ENCODE data around the gene TMEM131L.

The TMEM131L gene

DNA sequence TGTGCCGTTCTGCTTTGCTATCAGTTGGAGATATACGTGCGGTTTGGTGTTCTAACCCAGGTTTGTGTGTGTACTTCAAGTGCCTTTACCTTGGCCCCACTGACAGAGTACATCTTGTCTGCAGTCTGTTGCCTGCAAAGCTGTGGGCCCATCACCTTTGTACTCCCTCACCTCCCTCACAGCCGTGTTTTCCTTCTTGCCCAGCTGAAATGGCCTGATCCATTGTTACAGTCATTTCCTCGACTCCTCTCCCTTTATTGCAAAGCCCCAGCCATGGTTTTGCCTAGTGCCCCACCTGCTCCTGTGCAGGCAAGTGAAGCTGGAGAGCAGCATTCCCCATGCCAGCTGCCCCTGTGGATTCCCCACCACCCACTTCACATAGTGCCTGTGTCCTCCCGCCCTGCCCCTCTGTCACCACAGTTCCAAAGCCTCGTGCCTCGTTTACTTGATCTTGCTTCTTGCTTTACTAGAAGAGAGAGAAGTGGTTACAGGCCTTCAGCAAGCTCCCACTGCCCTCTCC, 162.7 kb downstream of the TMEM131L start:
- no peak for DNase-seq

DNA sequence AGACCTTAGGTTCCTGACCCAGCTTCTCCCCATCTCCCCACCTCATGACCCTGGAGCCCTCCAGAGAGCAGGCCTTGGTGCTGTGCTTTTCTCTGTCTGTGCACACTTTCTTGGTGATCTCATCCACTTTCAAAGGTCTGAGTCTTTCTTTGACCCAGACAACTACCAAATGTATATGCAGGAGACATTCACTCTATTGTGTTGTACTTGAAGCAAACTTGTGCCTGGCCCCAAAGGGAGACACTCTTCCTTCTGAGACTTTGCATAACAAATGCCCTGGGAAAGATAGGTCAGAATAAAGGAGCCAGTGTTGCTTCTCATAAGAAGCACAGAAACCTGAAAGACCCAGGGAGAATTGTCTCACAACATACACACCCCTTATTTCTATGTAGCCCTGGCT, 163.6 kb downstream of the TMEM131L start:
- DNase-seq = no peak

DNA sequence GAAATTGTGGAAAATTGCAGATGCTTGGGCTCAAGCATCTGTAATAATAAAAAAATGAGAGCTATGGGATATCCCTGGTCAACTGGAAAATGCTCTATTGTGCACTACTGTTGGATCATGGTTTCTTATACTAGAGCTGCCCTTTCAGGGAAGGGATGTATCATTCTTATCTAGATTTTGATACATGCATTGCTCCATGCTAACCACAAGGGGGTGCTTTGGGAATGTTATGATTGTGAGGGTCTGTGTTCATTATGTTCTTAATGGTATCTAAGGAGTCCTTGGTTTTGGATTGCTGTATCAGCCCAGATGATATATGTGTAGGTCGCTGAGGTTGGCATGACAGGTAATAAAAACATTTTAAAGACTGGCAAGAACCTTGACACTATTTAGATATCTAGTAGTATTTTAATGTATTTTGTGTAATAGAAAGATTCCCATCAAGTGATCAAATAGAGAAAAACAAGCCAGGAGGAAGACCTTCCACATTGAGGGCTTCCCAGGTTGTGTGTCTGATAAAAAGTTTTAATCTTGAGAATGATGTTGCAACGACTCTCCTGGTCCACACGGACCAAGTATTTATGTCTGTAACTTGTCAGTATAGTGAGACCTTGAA, 168.7 kb downstream of the TMEM131L start:
- no peak for DNase-seq

DNA sequence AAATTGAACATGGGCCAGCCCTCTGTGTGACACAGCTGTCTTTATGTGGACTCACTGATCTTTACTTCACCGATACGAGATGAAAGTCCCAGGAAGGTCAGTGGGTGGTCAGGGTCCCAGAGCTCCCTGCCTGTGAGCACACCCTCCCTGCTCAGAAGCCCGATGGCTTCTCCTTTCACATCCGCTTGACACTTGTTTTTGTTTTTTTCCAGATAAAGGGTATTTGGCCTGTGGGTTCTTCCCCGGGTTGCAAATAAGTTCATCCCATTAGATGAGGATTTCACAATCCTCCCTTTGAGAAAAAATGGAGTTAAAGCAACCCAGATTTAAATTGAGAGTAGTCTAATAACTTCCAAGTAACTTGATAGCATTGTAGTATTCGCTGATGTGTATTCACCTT, 169.7 kb downstream of the TMEM131L start:
- DNase-seq = no peak

DNA sequence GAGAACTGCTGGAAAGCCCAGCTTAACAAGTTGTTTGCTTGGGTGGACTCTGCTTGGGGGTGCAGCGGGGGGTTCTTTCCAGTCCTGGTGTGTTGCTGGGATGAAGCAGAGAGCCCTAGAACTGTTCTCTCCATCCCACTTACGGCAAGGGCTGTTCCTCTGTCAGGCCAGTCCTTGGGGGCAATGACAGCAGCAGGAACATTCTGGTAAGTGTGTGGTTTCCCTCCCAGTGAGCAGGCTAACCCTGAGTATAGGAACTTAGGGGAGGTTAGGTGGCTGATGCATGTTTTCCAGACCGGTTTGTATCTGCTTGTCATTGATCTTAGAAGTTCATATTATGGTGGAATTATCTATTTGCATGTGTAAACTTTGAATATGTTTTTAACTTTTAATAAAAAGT, 171.0 kb downstream of the TMEM131L start:
- DNase-seq = no peak

DNA sequence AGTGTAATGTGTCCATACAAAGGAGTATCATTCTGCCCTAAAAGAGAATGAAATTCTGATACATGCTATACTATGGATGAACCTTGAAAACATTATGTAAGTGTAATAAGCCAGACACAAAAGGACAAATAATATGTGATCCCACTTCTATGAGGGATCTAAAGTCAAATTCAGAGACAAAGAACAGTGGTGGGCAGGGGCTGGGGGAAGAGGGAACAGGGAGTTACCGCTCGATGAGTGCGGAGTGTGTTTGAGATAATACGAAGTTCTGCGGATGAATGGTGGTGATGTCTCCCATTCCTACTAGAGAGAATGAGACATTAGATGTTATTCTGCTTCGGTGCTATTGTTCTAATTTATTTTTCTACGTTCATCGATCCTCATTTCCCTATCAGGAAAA, 171.9 kb downstream of the TMEM131L start:
- DNase-seq = no peak

DNA sequence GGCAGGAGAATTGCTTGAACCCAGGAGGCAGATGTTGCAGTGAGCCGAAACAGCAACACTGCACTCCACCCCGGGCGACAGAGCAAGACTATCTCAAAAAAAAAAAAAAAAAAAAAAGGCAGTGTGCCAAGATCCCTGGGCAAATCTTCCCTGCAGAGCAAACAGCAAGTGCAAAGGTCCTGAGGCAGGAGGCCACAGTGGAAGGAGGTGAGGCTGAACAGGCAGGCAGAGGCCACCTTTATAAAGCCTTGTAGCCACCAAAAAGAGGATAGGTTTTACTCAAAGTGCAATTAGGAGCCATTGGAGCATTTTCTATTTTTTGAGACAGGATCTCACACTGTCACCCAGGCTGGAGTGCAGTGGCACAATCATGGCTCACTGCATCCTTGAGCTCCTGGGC, 172.8 kb downstream of the TMEM131L start:
- no peak for DNase-seq

DNA sequence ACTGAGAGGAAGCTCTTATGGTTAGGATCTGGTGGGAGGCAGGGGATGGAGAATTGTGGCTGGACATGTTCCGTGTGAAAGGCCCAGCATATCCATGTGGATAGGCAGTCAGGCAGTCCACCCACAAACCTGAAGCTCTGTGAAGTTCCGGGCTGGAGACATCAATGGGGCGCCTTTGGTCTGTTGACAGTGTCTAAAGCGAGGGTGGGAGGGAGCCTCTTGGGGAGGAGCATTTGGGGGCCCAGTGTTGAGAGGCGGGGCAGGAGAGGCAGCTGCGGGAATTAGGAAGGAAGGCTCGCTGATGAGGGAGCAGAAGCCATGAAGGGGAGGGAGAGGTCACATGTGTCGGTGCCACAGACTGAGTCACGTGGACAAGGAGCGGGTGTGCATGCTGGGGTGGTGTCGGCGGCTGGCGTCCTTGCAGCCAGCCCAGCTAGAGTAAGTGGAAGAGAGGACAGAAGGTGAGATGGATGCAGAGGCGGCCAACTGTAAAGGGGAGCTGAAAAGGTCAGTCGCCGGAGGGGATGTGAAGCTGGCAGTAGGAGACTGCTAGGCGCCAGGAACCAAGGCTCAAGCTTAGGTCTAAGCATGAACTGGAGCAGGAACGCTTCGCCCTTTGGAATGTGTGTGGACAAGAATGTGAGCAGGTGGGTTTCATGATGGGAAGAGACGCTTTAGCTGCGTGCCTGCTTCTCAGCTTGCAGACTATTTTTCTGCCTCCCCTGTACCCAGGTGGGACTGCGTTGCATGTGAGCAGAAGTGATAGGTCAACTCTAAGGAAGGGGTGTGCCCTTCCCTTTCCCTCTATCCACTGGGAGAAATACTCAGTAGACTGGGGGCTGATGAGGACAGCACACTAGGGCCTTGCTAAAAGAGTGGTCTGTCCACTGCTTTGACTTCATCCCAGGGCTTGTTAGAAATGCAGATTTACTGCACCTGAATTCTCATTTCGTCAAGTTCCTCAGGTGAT, 174.0 kb downstream of the TMEM131L start:
- DNase-seq = no peak

DNA sequence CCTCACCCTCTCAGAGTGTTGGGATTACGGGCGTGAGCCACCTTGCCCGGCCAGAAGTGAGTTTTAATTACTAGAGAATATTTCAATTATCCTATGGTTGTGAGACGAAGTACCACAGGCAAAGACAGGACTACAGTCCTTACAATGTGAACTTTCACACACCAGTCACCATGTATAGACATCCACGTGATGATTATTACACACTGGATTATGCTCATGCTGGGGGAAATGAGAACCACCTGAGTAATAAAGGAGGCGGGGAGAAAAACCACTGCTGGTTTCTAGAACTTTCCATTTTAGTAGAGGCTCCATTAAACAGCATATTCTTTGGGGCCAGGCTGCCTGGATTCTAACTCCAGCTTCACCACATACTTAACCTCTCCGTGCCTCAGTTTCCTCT, 175.4 kb downstream of the TMEM131L start:
- DNase-seq = no peak

DNA sequence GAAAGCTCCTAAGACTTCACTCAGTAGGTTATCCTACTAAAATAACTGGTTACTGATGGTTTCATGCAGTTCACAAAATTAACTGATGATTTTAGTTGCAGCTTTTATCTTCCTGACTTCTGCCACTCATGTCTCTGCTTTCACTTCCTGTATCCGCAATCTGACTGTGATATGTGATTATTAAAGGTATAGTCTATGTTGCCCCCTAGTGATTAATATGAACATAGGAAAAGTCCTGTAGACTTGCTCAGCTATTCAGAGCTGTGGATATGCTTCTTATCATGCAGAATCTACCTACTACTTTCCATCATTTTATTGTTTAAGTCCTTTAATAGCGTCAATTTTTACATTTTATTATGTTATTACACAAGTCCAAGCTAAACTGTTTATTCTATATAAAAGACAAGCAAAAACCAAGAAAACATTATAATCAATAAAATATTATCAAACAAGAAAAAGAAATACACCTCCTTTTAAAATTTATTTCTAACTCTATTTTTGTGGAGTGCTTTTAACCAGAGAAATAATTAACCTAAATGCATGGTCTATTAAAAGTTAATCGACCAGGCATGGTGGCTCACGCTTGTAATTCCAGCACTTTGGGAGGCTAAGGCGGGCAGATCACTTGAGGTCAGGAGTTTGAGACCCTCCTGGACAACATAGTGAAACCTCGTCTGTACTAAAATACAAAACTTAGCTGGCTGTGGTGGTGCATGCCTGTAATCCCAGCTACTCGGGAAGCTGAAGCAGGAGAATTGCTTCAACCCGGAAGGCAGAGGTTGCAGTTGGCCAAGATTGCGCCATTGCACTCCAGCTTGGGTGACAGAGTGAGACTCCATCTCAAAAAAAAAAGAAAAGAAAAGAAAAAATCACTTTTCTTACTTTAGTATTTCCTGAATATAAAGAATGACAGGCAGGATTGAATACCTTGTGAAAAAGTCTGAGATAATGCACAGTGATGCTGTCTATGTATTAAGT, 177.5 kb downstream of the TMEM131L start:
- no peak for DNase-seq

DNA sequence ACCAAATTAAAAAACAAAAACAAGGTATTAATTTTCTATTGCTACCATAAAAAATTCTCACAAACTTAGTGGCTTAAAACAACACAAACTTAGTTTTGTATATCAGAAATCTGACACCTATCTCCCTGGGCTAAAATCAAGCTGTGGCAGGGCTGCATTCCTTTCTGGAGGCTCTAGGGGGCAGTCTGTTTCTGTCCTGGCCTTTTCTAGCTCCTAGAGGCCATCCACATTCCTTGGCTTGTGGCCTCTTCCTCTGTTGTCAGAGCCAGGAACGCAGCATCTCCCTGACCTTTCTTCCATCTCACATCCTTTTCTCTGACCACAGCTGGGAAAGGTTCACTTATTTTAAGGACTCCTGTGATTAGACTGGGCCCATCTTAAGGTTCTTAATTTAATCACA, 179.0 kb downstream of the TMEM131L start:
- DNase-seq = no peak

DNA sequence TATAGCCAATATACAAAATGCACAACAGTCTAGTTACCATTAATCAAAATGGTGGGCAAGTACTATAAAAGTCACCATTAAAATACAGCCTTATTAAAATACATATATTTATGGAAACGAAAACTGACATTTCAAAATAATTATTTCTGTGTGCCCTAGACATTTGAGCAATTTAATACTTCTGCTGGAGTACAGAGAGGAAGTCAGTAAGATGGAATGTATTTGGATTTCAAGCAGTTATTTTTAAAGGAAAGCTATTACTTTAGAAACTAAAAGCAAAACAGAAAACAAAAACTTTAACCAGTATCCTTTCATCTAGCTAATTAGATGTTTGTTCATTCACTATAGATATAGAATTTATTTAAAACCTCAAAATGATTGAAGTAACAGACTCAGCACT, 180.1 kb downstream of the TMEM131L start:
- DNase-seq = no peak

DNA sequence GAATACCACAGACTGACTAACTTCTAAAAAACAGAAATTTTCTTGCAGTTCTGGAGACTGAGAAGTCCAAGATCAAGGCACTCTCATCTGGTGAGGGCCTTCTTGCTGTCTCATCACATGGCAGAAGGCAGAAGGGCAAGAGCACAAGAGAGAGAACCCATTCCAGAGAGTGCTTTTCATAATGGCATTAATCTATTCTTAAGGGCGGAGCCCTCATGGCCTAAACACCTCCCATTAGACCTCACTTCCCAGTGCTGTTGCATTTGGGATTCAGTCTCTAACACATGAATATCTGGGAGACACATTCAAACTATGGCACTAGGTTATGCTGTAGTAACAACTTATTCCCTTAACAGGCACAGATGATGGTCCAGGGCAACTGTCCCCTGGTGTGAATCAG, 180.8 kb downstream of the TMEM131L start:
- DNase-seq = no peak

DNA sequence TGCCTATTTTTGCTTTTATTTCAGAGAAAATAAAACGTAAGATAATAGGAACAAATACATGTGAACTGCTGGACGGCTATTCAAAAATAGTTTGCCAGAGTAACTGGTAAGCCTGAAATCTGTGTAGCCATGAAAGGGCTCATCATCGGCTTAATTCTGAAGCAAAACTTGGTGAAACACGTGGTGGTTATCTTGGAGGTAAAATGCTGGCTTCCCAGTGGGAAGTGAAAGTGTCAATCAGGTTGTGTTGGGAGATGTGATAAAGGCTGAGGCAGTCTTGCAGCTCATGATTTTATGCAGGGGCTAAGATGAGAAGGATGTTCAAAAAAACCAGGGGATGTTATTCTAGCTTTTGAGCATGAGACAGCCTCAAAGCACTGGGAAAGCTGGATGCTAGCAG, 181.8 kb downstream of the TMEM131L start:
- DNase-seq = no peak

DNA sequence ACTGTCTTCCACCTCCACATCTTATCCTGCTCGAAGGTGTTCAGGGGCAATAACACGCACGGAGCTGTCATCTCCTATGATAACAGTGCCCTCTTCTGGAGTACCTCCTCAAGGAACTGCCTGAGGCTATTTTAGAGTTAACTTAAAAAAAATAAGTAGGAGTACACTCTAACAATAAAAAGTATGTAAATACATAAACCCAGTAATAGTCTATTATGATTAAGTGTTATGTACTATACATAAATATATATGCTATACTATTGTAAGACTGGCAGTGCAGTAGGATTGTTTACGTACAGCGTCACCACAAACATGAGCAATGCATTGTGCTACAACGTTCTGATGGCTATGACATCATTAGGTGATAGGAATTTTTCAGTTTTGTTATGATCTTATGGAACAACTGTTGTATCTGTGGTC, 183.4 kb downstream of the TMEM131L start:
- DNase-seq = no peak

DNA sequence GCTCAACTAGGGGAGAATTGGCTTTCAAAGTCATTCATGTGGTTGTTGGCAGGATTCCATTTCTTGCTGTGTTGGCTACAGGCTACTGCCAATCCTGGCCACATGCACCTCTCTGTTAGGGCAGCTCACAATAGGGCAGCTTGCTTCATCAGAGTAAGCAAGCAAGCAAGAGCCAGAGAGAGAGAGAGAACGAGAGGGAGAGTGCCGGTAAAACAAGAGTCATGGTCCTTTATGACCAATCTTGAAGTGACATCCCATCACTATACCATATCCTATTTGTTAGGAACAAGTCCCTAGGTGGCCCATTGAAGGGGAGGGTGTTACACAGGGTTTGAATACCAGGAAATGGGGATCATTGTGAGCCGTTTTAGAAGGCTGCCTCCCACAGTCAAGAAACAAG, 185.0 kb downstream of the TMEM131L start:
- DNase-seq = peak; percentile 59

DNA sequence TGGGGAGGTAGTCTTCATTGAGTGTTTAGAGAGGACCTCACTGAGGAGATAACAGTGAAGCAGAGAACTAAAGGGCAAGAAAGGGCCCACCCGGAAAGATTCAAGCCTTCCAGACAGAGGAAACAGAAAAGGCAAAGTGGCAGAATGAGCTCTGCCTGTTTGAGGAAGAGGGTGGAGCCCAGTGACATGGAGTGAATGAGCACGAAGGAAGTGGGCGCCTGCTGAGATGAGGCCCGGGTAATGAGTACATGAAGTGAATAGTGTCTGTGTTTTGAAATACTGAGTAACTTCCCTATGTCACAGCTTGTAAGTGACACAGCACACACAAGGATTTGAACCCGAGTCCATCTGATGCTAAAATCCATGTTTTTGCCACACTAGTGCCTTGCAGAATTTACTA, 185.4 kb downstream of the TMEM131L start:
- no peak for DNase-seq

DNA sequence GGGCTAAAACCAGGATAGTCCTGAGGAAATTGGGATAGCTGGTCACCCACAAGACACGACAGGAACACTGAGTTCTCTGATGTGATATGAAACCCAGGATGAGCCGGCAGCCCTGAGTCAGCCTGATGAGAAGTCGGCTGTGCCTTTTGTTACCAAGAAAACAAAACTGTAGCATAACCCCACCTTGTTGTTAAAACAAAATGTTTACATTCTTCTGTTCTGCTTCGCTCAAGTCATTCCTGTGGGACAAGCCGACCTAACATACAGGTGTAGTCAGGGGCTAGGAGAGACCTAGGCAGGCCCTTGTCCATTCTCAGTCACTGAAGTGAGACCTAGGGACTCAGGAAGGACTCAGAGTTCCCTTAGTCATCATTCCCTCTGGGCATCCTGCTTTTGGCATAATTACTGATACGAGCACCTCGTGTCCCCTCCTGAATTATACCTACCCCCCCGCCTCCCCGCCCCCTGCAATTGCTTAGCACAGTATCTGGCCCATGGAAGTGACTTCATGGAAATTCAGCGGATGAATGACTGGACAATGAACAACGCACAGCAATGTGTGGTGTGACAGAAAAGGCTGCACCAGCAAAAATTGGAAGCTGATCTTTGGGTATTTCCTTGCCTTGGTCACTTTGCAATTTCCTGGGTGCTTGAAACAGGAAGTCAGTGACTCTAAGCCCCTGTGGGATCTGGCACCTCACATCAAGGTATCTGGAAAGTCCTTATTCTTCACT, 186.1 kb downstream of the TMEM131L start:
- DNase-seq = no peak

DNA sequence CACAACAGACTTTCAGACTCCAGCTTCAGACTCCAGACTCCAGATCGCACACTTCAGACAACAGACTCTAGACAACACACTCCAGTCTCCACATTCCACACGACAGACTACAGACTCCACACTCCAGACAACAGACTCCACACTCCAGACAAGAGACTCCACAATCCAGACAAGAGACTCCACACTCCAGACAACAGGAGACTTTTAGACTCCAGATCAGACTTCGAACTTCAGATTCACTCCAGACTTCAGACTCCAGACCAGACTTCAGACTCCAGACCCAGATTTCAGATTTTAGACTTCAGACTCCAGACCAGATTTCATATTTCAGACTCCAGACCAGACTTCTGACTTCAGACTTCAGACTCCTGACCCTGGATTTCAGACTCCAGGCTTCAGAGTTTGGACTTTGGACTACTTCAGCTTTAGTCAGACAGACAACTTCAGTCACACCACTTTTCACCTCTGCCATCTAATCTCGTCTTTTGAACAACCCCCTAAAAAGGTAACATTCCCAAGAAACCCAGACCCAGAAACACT, 188.9 kb downstream of the TMEM131L start:
- DNase-seq = no peak

DNA sequence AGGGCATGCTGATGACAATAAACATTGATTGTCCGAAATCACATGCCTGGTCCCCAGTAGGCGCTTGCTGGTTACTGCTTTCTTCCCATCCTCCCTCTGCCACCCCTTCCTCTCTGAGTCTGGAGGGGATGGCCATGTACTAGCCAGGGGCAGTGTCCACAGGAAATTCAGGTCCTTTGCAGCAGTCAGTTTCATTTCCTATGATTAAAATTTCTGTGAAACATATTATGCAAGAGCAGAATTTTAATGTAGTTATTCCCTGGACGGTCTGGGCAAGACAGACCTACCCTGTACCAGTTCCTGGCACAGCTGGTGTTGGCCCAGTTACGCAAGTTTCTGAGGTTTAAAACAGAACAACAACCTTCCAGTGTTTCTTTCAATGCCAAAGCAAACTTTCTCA, 189.8 kb downstream of the TMEM131L start:
- no peak for DNase-seq

DNA sequence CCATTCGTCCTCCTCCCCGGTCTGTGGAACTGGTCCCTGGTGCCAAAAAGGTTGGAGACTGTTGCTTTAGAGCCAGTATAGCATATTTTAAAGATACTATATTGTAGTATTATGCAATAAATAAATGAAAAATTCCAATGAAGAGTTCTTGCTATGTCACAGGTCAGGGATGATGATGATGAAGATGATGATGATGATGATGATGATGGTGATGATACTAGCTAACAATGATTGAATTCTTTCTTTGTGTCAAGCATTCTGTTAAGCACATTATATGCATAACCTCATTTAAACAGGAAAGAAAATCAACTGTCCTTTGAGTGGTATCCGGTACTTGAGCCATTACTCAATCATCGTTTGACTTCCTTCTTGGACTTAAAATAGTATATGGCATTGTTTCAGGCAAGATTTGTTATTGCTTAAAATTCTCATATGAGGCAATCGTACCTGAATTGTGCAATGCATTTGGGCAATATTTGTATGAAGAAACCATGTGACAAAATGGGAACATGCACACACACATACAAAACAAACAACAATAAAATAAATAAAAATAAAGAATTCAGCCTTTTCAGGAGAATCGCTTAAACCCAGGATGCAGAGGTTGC, 195.2 kb downstream of the TMEM131L start:
- no peak for DNase-seq

DNA sequence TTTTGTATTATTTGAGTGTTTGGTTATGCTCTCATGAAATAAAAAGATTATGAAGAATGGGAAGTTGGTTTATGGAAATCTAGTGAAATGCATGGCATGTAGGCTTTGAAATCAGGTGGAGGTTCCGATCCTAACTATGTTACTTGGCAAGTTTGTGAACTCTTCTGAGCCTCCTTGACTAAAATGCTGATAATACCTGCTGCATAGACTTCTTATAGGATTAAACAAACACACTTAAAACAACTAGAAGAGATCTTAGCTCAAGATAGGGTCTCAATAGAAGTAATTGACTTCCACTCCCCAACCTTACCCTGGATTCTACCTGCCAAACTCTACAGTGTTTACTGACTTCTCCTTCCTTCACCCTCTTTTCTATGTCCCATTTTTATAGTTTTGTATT, 195.7 kb downstream of the TMEM131L start:
- no peak for DNase-seq
